Measurements from ENCODE around the gene ASRGL1.

Gene ASRGL1

GRCh38 chr11:62404901-62405300 is 67.7 kb downstream of the ASRGL1 start:
- Histone ChIP-seq H3K79me2 (ENCODE audit: insufficient read depth, low read length) (no peaks in the 10 kb centered on the region), H4K20me1 (ENCODE audit: insufficient read depth, low read length, poor library complexity, severe bottlenecking) (no peaks in the 10 kb centered on the region), H3F3A (ENCODE audit: low read depth) (no peaks in the 10 kb centered on the region), H3K4me3 (ENCODE audit: low read length, poor library complexity, severe bottlenecking) (no peak overlapping the region), H3K36me3 (ENCODE audit: insufficient read depth, low read length) (no peaks in the 10 kb centered on the region), H3K4me2 (ENCODE audit: low read depth, low read length, poor library complexity, severe bottlenecking) (no peak overlapping the region), H3K9ac (ENCODE audit: low read depth, low read length, poor library complexity, severe bottlenecking) (no peak overlapping the region), H3K27me3 (ENCODE audit: insufficient read depth, low read length, poor library complexity, severe bottlenecking) (no peaks in the 10 kb centered on the region), H3K9me3 (ENCODE audit: insufficient read depth, low read depth, low read length) (no peaks in the 10 kb centered on the region), H2AFZ (ENCODE audit: low read length) (no peak overlapping the region), H3K9me2 (replicated peaks; ENCODE audit: low read depth, low read length) (no peaks in the 10 kb centered on the region), H3K4me1 (ENCODE audit: insufficient read depth, low read length, poor library complexity, severe bottlenecking) (no peaks in the 10 kb centered on the region)
- TF ChIP-seq CTCF (conservative IDR thresholded peaks at IDR 0.05; ENCODE audit: low read length) (no peak), EZH2phosphoT487 (IDR thresholded peaks at IDR 0.05; ENCODE audit: borderline replicate concordance) (no peak)

GRCh38 chr11:62406034-62406433 is 68.8 kb downstream of the ASRGL1 start:
- no peak overlapping the region for H2AFZ ChIP-seq (ENCODE audit: low read length)
- H3F3A ChIP-seq (ENCODE audit: low read depth), result no peaks in the 10 kb centered on the region
- TF ChIP-seq EZH2phosphoT487 (IDR thresholded peaks at IDR 0.05; ENCODE audit: borderline replicate concordance) (no peak), CTCF (conservative IDR thresholded peaks at IDR 0.05; ENCODE audit: low read length) (no peak)
- no peaks in the 10 kb centered on the region for H3K9me2 ChIP-seq (replicated peaks; ENCODE audit: low read depth, low read length)
- no peaks in the 10 kb centered on the region for H4K20me1 ChIP-seq (ENCODE audit: insufficient read depth, low read length, poor library complexity, severe bottlenecking)
- H3K79me2 ChIP-seq (ENCODE audit: insufficient read depth, low read length), result no peaks in the 10 kb centered on the region
- H3K9ac ChIP-seq (ENCODE audit: low read depth, low read length, poor library complexity, severe bottlenecking), result no peak overlapping the region
- no peaks in the 10 kb centered on the region for H3K9me3 ChIP-seq (ENCODE audit: insufficient read depth, low read depth, low read length)
- no peaks in the 10 kb centered on the region for H3K27me3 ChIP-seq (ENCODE audit: insufficient read depth, low read length, poor library complexity, severe bottlenecking)
- H3K4me2 ChIP-seq (ENCODE audit: low read depth, low read length, poor library complexity, severe bottlenecking), result no peak overlapping the region
- H3K4me3 ChIP-seq (ENCODE audit: low read length, poor library complexity, severe bottlenecking), result no peak overlapping the region
- H3K36me3 ChIP-seq (ENCODE audit: insufficient read depth, low read length), result no peaks in the 10 kb centered on the region
- H3K4me1 ChIP-seq (ENCODE audit: insufficient read depth, low read length, poor library complexity, severe bottlenecking), result no peaks in the 10 kb centered on the region

- Histone ChIP-seq H2AFZ (ENCODE audit: low read length) (no peak overlapping the region), H3F3A (ENCODE audit: low read depth) (no peaks in the 10 kb centered on the region), H3K9me2 (replicated peaks; ENCODE audit: low read depth, low read length) (no peaks in the 10 kb centered on the region), H3K79me2 (ENCODE audit: insufficient read depth, low read length) (no peaks in the 10 kb centered on the region), H3K36me3 (ENCODE audit: insufficient read depth, low read length) (no peaks in the 10 kb centered on the region), H3K9me3 (ENCODE audit: insufficient read depth, low read depth, low read length) (no peaks in the 10 kb centered on the region), H3K4me1 (ENCODE audit: insufficient read depth, low read length, poor library complexity, severe bottlenecking) (no peaks in the 10 kb centered on the region), H4K20me1 (ENCODE audit: insufficient read depth, low read length, poor library complexity, severe bottlenecking) (no peaks in the 10 kb centered on the region), H3K9ac (ENCODE audit: low read depth, low read length, poor library complexity, severe bottlenecking) (no peak overlapping the region), H3K27me3 (ENCODE audit: insufficient read depth, low read length, poor library complexity, severe bottlenecking) (no peaks in the 10 kb centered on the region), H3K4me2 (ENCODE audit: low read depth, low read length, poor library complexity, severe bottlenecking) (no peak overlapping the region), H3K4me3 (ENCODE audit: low read length, poor library complexity, severe bottlenecking) (no peak overlapping the region)
- TF ChIP-seq EZH2phosphoT487 (IDR thresholded peaks at IDR 0.05; ENCODE audit: borderline replicate concordance) (no peak), CTCF (conservative IDR thresholded peaks at IDR 0.05; ENCODE audit: low read length) (no peak)
Measured at GRCh38 chr11:62409831-62410230, 72.6 kb downstream of the ASRGL1 start.
